ENCODE data around the gene SOD3.

Gene SOD3

DNA sequence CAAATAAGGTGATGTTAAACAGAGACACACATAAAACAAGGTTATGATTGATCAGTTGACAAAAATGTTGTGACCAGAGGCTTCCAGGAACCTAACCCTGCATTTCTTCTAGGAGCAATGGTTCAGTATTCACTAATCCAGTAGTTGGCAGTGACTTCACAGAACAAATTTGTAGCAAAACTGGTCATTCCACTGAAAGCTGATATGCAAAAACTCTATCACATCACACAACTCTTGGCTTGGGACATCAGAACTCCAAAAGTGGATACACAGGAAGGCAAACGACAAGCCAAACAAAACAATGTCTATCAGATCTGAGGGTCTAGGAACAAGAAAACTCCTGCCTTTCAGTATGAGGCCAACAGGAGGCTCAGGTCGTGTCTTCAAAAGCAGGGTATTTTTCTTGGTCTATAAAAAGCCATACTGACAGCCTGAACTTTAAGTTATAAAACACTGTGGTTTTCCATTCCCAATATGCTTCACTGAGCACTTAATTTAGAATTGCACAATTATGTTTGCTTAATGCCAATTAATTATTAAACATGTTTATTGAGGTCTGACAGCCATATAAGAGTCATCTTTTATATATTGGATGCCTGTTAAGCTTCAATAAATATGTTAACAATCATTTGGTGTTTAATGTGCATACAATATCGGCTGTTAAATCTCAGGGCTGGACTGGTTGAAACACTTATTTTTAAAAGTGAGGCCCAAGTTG, 45.6 kb downstream of the SOD3 start:
- no peak for DNase-seq (ENCODE audit: low spot score)

DNA sequence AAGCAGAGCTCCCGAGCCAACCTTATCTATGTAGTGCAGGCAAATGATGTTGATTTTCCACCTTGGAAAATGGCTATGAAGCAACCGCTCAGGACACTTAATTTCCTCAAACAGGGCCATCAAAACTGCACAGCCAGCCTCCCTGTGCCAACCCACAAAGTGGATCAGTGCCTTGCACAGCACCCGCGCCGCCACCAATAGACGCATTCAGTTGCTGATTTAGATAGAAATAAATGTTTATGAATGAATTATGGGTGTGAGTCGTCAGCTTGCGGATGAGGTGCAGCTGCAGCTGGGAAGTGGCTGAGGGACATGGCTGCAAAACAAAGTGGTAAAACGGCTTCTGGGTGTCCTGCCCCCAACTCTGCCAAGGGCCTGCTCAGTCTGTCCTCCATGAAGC, 47.0 kb downstream of the SOD3 start:
- no peak for DNase-seq (ENCODE audit: low spot score)

DNA sequence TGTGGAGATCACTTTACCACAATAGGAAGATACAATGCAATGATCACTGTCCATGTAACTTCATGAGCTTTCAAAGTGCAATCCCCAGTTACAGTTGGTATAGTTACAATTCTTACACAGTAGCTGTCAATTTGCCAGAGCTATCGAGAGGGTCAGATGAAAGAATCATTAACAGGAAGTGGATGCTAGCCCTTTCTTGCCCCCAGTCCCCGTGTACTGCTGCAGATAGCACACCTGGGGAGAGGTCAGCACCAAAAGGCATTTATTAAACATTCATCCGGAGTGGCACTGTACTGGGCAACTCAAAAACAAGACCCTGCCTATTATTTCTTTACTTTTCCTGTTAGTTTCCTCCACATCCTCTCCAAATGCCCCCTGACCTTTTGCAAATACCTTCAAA, 47.7 kb downstream of the SOD3 start:
- DNase-seq (ENCODE audit: low spot score) = no peak

DNA sequence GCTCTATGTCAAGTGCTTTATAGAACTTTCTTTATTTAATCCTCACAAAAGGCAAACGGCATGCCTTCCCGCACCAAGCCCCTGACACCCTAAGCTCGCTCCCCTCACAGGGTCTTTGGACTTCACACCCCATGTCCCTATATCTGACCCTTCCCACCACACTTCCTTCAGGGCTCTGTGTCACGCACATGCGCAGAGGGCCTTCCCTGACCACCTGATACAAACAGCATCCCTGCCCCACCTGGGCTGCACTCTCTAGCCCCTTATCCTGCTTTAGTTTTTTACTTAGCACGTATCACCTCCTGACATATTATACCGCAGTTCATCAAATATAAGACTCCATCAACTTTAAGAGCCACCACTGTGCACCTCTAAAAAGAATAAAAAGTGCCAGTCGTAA, 49.8 kb downstream of the SOD3 start:
- DNase-seq (ENCODE audit: low spot score) = no peak

DNA sequence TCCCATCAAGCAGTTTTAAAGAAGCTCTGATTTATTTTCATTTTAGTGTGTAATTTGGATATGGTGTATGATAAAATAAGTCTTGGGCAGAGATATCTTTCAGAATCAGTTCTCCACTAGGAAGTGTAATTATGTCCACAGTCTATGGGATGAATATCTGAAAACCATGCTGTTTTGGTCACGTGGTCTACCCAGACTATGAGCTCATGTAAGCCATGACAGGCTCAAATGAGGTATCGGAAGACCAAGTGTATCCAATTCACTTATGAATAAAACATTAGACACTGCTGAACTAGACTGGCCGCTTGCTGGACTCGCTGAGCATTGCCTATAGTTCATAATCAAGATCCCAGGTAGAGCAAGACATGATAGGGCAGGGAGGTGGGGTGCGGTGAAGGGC, 50.5 kb downstream of the SOD3 start:
- no peak for DNase-seq (ENCODE audit: low spot score)

DNA sequence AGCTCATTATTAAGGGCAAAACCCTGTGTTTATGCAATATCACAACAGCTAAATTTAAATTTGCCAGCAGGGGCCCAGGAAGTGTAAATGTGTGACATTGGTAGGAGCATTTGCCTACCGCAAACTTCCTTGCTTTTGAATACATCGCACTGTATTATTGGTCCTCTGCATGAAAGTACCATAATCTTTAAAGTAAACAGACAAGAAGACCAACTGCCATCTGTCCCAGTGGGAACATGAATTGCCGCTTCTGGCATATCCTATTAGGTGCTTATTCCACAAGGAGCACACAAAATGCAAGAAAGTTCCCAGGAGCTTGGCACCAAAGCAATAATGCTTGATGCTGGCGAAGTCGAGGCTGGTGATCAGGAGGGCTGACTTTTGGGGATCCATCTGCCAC, 51.3 kb downstream of the SOD3 start:
- no peak for DNase-seq (ENCODE audit: low spot score)

DNA sequence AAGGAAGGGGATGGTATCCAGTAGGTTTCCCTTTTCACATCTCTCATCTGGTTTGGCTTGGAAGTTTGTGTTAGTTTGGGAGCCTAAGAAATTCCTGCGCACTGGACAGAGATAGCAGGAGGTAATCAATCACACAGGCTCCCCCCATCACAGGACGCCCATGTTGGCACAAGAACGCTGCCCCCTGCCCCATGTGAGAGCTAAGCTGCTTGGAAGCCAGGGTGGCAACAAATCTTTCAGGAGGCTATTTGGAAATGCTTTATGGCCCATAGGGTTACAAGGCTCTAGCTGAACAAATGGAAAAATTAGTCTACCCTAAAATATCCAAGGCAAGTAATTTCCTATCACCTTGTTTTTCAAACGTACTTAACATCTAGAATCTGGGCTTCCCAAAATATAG, 54.0 kb downstream of the SOD3 start:
- no peak for DNase-seq (ENCODE audit: low spot score)

DNA sequence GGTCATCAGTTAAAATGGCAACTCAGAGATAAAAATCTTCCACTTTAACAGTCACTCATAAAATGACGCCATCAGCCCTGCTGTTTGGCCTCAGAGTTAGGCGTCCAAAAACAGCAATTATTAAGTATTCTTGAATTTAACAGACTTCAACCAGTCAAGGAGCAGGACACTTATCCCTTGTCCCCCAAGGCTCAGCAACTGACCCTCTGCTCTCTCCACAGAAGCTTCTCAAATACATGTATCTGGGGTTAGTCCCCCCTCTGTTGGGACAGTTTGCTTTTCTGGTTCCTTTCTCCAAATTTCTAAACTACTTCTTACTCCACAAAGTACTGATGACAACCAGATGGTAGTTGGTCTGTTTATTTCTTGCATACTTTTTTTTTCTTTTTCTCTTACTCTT, 54.4 kb downstream of the SOD3 start:
- no peak for DNase-seq (ENCODE audit: low spot score)
